H1 (cell line): ENCODE data around the gene NPFFR1. TPM values are rescaled to one million over a fixed set of nuclear protein-coding genes. Genes with fewer than 3 reads are reported as not detected.

Experiments
- CTCF ChIA-PET: fragments of 300-600 bp; sonication (Branson Sonifier 250); formaldehyde crosslinking; loops from one replicate; lab custom pipeline; 2021; ENCODE audit not compliant: partially characterized antibody; lab: Charles Lee
- POLR2A ChIA-PET: fragments of 300-600 bp; sonication (Branson Sonifier 250); formaldehyde crosslinking; loops from one replicate; lab custom pipeline; 2021; ENCODE audit warnings: inconsistent platforms; ENCODE audit not compliant: partially characterized antibody; lab: Charles Lee
- DNase-seq, 2 experiments: peaks; one replicate each; pipeline versions ENCODE4 v3.0.0 to v3.0.0-alpha.2; 2010 to 2022; ENCODE audit warnings: low spot score in 2 of 2, low read depth in 1 of 2, mixed read lengths in 1 of 2
- FAIRE-seq: peaks from 2 replicates; lab custom pipeline; 2011; peaks lifted over from hg19 to GRCh38; lab: Jason Lieb, UNC
- H2AFZ ChIP-seq: 2 replicates; pipeline ENCODE4 v1.8.1; 2012; ENCODE audit warnings: low read length, inconsistent platforms
- H2AK5ac ChIP-seq: 2 replicates; pipeline ENCODE4 v1.6.1; 2013; ENCODE audit warnings: low read depth, low read length
- H2BK120ac ChIP-seq: replicated peaks from 2 replicates; pipeline ENCODE3; 2013; ENCODE audit warnings: low read depth, low read length, inconsistent platforms
- H2BK12ac ChIP-seq: 2 replicates; pipeline ENCODE4 v1.6.1; 2013; ENCODE audit warnings: low read depth, low read length
- H2BK15ac ChIP-seq: 2 replicates; pipeline ENCODE4 v1.6.1; 2013; ENCODE audit warnings: low read length
- H2BK20ac ChIP-seq: 2 replicates; pipeline ENCODE4 v1.6.1; 2013; ENCODE audit warnings: low read length
- H2BK5ac ChIP-seq: 2 replicates; pipeline ENCODE4 v1.6.1; 2013; ENCODE audit warnings: low read depth, low read length
- H3K14ac ChIP-seq: 2 replicates; pipeline ENCODE4 v1.6.1; 2013; ENCODE audit warnings: inconsistent platforms; ENCODE audit not compliant: insufficient read length
- H3K18ac ChIP-seq: 2 replicates; pipeline ENCODE4 v1.6.1; 2013; ENCODE audit warnings: low read length; ENCODE audit errors: extremely low read depth
- H3K23ac ChIP-seq: 2 replicates; pipeline ENCODE4 v1.6.1; 2013; ENCODE audit warnings: inconsistent platforms; ENCODE audit not compliant: insufficient read length
- H3K23me2 ChIP-seq: 2 replicates; pipeline ENCODE4 v1.6.1; 2013; ENCODE audit warnings: low read depth, low read length
- H3K27ac ChIP-seq: 2 replicates; pipeline ENCODE4 v1.6.1; 2011; ENCODE audit warnings: low read depth, low read length, inconsistent platforms
- H3K27me3 ChIP-seq, 4 experiments: replicated peaks in 1 of 4; 1 replicate in 1 of 4; 2 replicates in 3 of 4; pipeline versions ENCODE4 v1.6.1 to v1.8.1; 2011 to 2013; ENCODE audit warnings: low read length in 3 of 4, mild to moderate bottlenecking in 3 of 4, inconsistent platforms in 2 of 4, mixed read lengths in 2 of 4, moderate library complexity in 1 of 4; ENCODE audit not compliant: control insufficient read depth in 3 of 4, insufficient read depth in 3 of 4; ENCODE audit errors: extremely low read depth in 1 of 4
- H3K36me3 ChIP-seq, 4 experiments: 2 replicates each; pipeline versions ENCODE4 v1.6.1 to v1.8.1; 2011 to 2013; ENCODE audit warnings: mild to moderate bottlenecking in 4 of 4, low read length in 3 of 4, moderate library complexity in 2 of 4, control low read depth in 1 of 4, inconsistent platforms in 1 of 4; ENCODE audit not compliant: insufficient read depth in 4 of 4, control insufficient read depth in 2 of 4
- H3K4ac ChIP-seq: replicated peaks from 2 replicates; pipeline ENCODE3; 2013; ENCODE audit warnings: low read length, low read depth, mixed read lengths, inconsistent platforms; ENCODE audit not compliant: insufficient read length
- H3K4me1 ChIP-seq, 4 experiments: replicated peaks in 1 of 4; 1 replicate in 1 of 4; 2 replicates in 3 of 4; pipeline versions ENCODE4 v1.6.1 to v1.8.1; 2011 to 2013; ENCODE audit warnings: low read length in 3 of 4, inconsistent platforms in 2 of 4, mixed read lengths in 1 of 4; ENCODE audit not compliant: insufficient read depth in 4 of 4, control insufficient read depth in 3 of 4
- H3K4me2 ChIP-seq, 2 experiments: 2 replicates each; pipeline versions ENCODE4 v1.6.1 to v1.8.1; 2011 to 2013; ENCODE audit warnings: low read depth in 2 of 2, low read length in 2 of 2, control low read depth in 1 of 2, inconsistent platforms in 1 of 2, mild to moderate bottlenecking in 1 of 2; ENCODE audit not compliant: insufficient read depth in 1 of 2
- H3K4me3 ChIP-seq, 4 experiments: fragments of 200-600, 300-600 bp in 1 of 4; sonication (generic), shearing (Covaris generic), sonication (Bioruptor Twin) in 1 of 4; 2 replicates each; pipeline versions ENCODE4 v1.5.1 to v1.8.1; 2011 to 2016; ENCODE audit warnings: low read length in 4 of 4, low read depth in 3 of 4, control low read depth in 2 of 4, inconsistent platforms in 2 of 4, mild to moderate bottlenecking in 2 of 4, mixed read lengths in 1 of 4, moderate library complexity in 1 of 4; ENCODE audit not compliant: insufficient read depth in 2 of 4; ENCODE audit errors: extremely low read depth in 1 of 4
- H3K56ac ChIP-seq: replicated peaks from 2 replicates; pipeline ENCODE3; 2013; ENCODE audit warnings: low read depth, mild to moderate bottlenecking, mixed read lengths, low read length, inconsistent platforms; ENCODE audit not compliant: insufficient read length
- H3K79me1 ChIP-seq: 2 replicates; pipeline ENCODE4 v1.6.1; 2013; ENCODE audit warnings: low read depth, low read length, control low read depth
- H3K79me2 ChIP-seq, 2 experiments: 2 replicates each; pipeline versions ENCODE4 v1.6.1 to v1.8.1; 2012 to 2013; ENCODE audit warnings: low read length in 2 of 2, mild to moderate bottlenecking in 2 of 2, inconsistent platforms in 1 of 2; ENCODE audit not compliant: insufficient read depth in 2 of 2, control insufficient read depth in 1 of 2
- H3K9ac ChIP-seq, 4 experiments: replicated peaks in 1 of 4; 1 replicate in 1 of 4; 2 replicates in 3 of 4; pipeline versions ENCODE4 v1.6.1 to v1.8.1; 2011 to 2013; ENCODE audit warnings: low read depth in 3 of 4, low read length in 3 of 4, control low read depth in 2 of 4, mild to moderate bottlenecking in 2 of 4, moderate library complexity in 2 of 4, inconsistent platforms in 1 of 4; ENCODE audit errors: extremely low read depth in 1 of 4
- H3K9me3 ChIP-seq, 2 experiments: 2 replicates each; pipeline versions ENCODE4 v1.6.1 to v1.8.1; 2012 to 2013; ENCODE audit warnings: mild to moderate bottlenecking in 2 of 2, moderate library complexity in 2 of 2, control low read depth in 1 of 2, inconsistent platforms in 1 of 2, low read depth in 1 of 2, low read length in 1 of 2, mixed read lengths in 1 of 2; ENCODE audit not compliant: insufficient read depth in 2 of 2
- H4K20me1 ChIP-seq, 2 experiments: replicated peaks in 1 of 2; 2 replicates each; pipeline versions ENCODE3 to v1.8.1; 2011 to 2013; ENCODE audit warnings: inconsistent platforms in 2 of 2, low read length in 2 of 2, mild to moderate bottlenecking in 1 of 2; ENCODE audit not compliant: insufficient read depth in 2 of 2, control insufficient read depth in 1 of 2
- H4K5ac ChIP-seq: 2 replicates; pipeline ENCODE4 v1.6.1; 2013; ENCODE audit warnings: low read length, low read depth, mixed read lengths, inconsistent platforms; ENCODE audit not compliant: insufficient read length
- H4K8ac ChIP-seq: 2 replicates; pipeline ENCODE4 v1.8.0; 2013; ENCODE audit warnings: mild to moderate bottlenecking, moderate library complexity, low read length, inconsistent platforms; ENCODE audit not compliant: insufficient read depth; ENCODE audit errors: extremely low read depth
- H4K91ac ChIP-seq: replicated peaks from 2 replicates; pipeline ENCODE3; 2013; ENCODE audit warnings: low read length, mixed read lengths, inconsistent platforms; ENCODE audit not compliant: insufficient read length
- BCL11A ChIP-seq, 2 experiments: IDR thresholded peaks; one replicate each; pipeline ENCODE4 v1.6.1; 2011; ENCODE audit warnings: low read depth in 2 of 2, low read length in 2 of 2, mild to moderate bottlenecking in 2 of 2
- CEBPB ChIP-seq: IDR thresholded peaks from 2 replicates; pipeline ENCODE4 v1.6.1; 2012; ENCODE audit warnings: low read depth, low read length
- JUND ChIP-seq: IDR thresholded peaks from 2 replicates; pipeline ENCODE4 v1.6.1; 2011; ENCODE audit warnings: mild to moderate bottlenecking, improper control_type of control experiment, low read length
- KDM4A ChIP-seq: IDR thresholded peaks from one replicate; pipeline ENCODE4 v1.7.1; 2012; ENCODE audit warnings: low read depth, mild to moderate bottlenecking, moderate library complexity, low read length, inconsistent platforms; ENCODE audit not compliant: severe bottlenecking
- RBBP5 ChIP-seq: IDR thresholded peaks from 2 replicates; pipeline ENCODE4 v1.7.1; 2012; ENCODE audit warnings: low read depth, mild to moderate bottlenecking, inconsistent platforms, low read length, moderate library complexity, borderline replicate concordance
- SIRT6 ChIP-seq: IDR thresholded peaks from one replicate; pipeline ENCODE4 v1.7.1; 2012; ENCODE audit warnings: low read length, inconsistent platforms
- SP2 ChIP-seq: IDR thresholded peaks from 2 replicates; pipeline ENCODE4 v1.6.1; 2012; ENCODE audit warnings: mild to moderate bottlenecking, low read length, inconsistent platforms
- WGBS, 2 experiments: shearing (Covaris generic) in 1 of 2; methylation state at CpG; one replicate each; pipeline versions ENCODE4 v1.1.6 to v1.1.7; 2013 to 2015; ENCODE audit warnings: low lambda C conversion rate in 2 of 2, mixed read lengths in 2 of 2, inconsistent platforms in 1 of 2, low coverage in 1 of 2, missing lambda C conversion rate in 1 of 2; ENCODE audit not compliant: insufficient replicate concordance in 2 of 2, insufficient coverage in 1 of 2, insufficient read length in 1 of 2; ENCODE audit errors: extremely low coverage in 1 of 2, missing lambda C conversion rate in 1 of 2; 5-methylcytosine and 5-hydroxymethylcytosine counted together
- polyA plus RNA-seq, 7 experiments: library from polyadenylated mRNA; depleted of rRNA in 3 of 7; stranded (reverse) in 5 of 7; unstranded in 2 of 7; fragments of >200 nt in 5 of 7; fragments of 200-250 nt in 2 of 7; gene quantifications; 1 replicate in 5 of 7; 2 replicates in 1 of 7; 4 replicates in 1 of 7; pipeline versions ENCODE4 v1.2.1 to v1.2.3, GENCODE V29; 2011 to 2013; ENCODE audit warnings: missing spikeins in 2 of 7, mixed read lengths in 2 of 7
- total RNA-seq: library from RNA; stranded (reverse); fragmentation: NEBNext Ultra II Directional; extraction: Animal tissue kit (Norgen Biotek cat#: 25700); gene quantifications from 2 replicates; pipeline ENCODE4 v1.2.1, GENCODE V29; 2021

Gene NPFFR1
- total and polyA plus RNA-seq, 2 of the 8 experiments (the other 6 are each of a cell fraction or from before 2014, with no cell fraction given): 0.02 to 0.06 TPM

DNA sequence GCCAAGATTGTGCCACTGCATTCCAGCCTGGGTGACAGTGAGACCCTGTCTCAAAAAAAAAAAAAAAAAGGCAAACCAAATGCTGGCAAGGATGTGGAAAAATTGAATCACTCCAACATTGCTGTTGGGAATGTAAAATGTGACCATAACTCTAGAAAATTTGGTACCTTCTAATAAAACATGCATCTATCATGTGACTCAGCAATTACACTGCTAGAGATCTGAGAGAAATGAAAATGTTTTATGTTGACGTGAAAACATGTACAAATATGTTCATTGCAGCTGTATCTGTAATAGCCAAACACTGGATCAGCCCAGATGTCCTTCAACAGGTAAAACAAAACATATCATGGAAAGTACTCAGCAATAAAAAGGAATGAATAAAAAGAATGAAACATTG lies 82.7 kb downstream of the NPFFR1 start:
- CTCF ChIA-PET: interaction anchor here (1.4 kb wide), 2 partner anchors 25 to 85 kb away, joined by 4 to 5 read pairs; no protein-coding TSS in a partner anchor
- Histone ChIP-seq H3K4me2 (no peak overlapping the region), H3K27ac (no peak overlapping the region), H3K4ac (no peak overlapping the region), H3K23ac (no peak overlapping the region), H4K5ac (no peak overlapping the region), H2BK15ac (no peak overlapping the region), H2BK20ac (no peak overlapping the region), H3K36me3 (peaks cover 2 to 43% (median 22%) of the 10 kb centered on the region in 4 experiments), H3K4me3 (no peak overlapping the region), H3K9me3 (no peaks in the 10 kb centered on the region), H3K56ac (no peak overlapping the region), H4K91ac (no peak overlapping the region), H3K27me3 (no peaks in the 10 kb centered on the region), H4K8ac (no peak overlapping the region), H3K14ac (no peak overlapping the region), H2BK5ac (no peak overlapping the region), H3K9ac (no peak overlapping the region), H3K79me2 (no peaks in the 10 kb centered on the region), H2BK12ac (no peak overlapping the region), H2AFZ (no peak overlapping the region), H2AK5ac (no peak overlapping the region), H3K79me1 (no peaks in the 10 kb centered on the region), H4K20me1 (no peaks in the 10 kb centered on the region), H2BK120ac (no peak overlapping the region), H3K4me1 (no peaks in the 10 kb centered on the region), H3K23me2 (no peaks in the 10 kb centered on the region), H3K18ac (no peak overlapping the region)
- POLR2A ChIA-PET: no interaction called here
- DNase-seq (no peak), FAIRE-seq (no peak)
- TF ChIP-seq BCL11A (IDR thresholded peaks at IDR 0.05; ENCODE audit: low read depth in 2 of 2, low read length in 2 of 2): no peak
- TF ChIP-seq JUND: no peak
- TF ChIP-seq CEBPB: no peak
- no peak for TF ChIP-seq SIRT6
- TF ChIP-seq SP2: no peak
- no peak for TF ChIP-seq KDM4A
- no peak for TF ChIP-seq RBBP5
- 84% methylated on average over 1 of the region's 1 CpG; no CpG with 5 or more reads in 1 of the 2 experiments for WGBS, 2 experiments
